Loucy (cell line): Measurements from ENCODE around the gene OR10H3.

Experiments used
- CTCF ChIP-seq: fragments of 200-600 bp; sonication (generic); conservative IDR thresholded peaks from 2 replicates; pipeline ENCODE4 v1.5.1; 2014; ENCODE audit warnings: mild to moderate bottlenecking, antibody characterized with exemption, low read length
- EZH2phosphoT487 ChIP-seq: fragments of 200-600 bp; IDR thresholded peaks from 2 replicates; pipeline ENCODE4 v1.6.1; 2018; ENCODE audit warnings: antibody characterized with exemption, mild to moderate bottlenecking, moderate library complexity, borderline replicate concordance

- peak; percentile 49 for TF ChIP-seq CTCF
- TF ChIP-seq EZH2phosphoT487 = no peak
Observed at GRCh38 chr19:15759962-15760565, 22.3 kb downstream of the OR10H3 start.
